CD14-positive monocyte (primary cell): ENCODE measurements around the gene MSI2. TPM values are rescaled to one million over a fixed set of nuclear protein-coding genes. Genes with fewer than 3 reads are reported as not detected.

Experiments
- DNase-seq, 3 donors: peaks; one replicate each; pipeline ENCODE4 v3.0.0-alpha.2; 2011 to 2022
- H2AFZ ChIP-seq: 2 replicates; pipeline ENCODE4 v1.6.0; 2012; ENCODE audit warnings: mild to moderate bottlenecking, low read depth, low read length, inconsistent platforms; ENCODE audit not compliant: insufficient read depth, poor library complexity, severe bottlenecking
- H3K27ac ChIP-seq, 2 donors: 1 replicate in 1 of 2; 2 replicates in 1 of 2; pipeline ENCODE4 v1.5.1; 2012 to 2013; ENCODE audit warnings: low read length in 2 of 2, control low read depth in 1 of 2, inconsistent platforms in 1 of 2, low read depth in 1 of 2, mild to moderate bottlenecking in 1 of 2
- H3K27me3 ChIP-seq, 2 donors: one replicate each; pipeline versions ENCODE4 v1.6.0 to v1.6.1; 2011 to 2013; ENCODE audit warnings: low read length in 2 of 2; ENCODE audit not compliant: control insufficient read depth in 2 of 2, insufficient read depth in 2 of 2
- H3K36me3 ChIP-seq, 2 donors: replicated peaks in 1 of 2; 1 replicate in 1 of 2; 2 replicates in 1 of 2; pipeline versions ENCODE4 v1.5.1 to v1.6.1; 2012 to 2013; ENCODE audit warnings: low read length in 2 of 2, control low read depth in 1 of 2, inconsistent platforms in 1 of 2, mild to moderate bottlenecking in 1 of 2; ENCODE audit not compliant: insufficient read depth in 2 of 2, control insufficient read depth in 1 of 2
- H3K4me1 ChIP-seq, 2 donors: 1 replicate in 1 of 2; 2 replicates in 1 of 2; pipeline versions ENCODE4 v1.5.1 to v1.6.1; 2012 to 2013; ENCODE audit warnings: low read length in 2 of 2, control low read depth in 1 of 2, inconsistent platforms in 1 of 2, mild to moderate bottlenecking in 1 of 2, moderate library complexity in 1 of 2; ENCODE audit not compliant: insufficient read depth in 2 of 2, control insufficient read depth in 1 of 2
- H3K4me2 ChIP-seq: replicated peaks from 2 replicates; pipeline ENCODE3; 2012; ENCODE audit warnings: low read length, moderate library complexity, mild to moderate bottlenecking; ENCODE audit not compliant: poor library complexity, severe bottlenecking; ENCODE audit errors: extremely low read depth
- H3K4me3 ChIP-seq, 3 experiments: fragments of 200-600 bp in 1 of 3; sonication (generic) in 1 of 3; replicated peaks in 1 of 3; 1 replicate in 2 of 3; 2 replicates in 1 of 3; pipeline ENCODE4 v1.5.1; 2011 to 2013; ENCODE audit warnings: low read length in 3 of 3, mild to moderate bottlenecking in 3 of 3, control low read depth in 2 of 3, low read depth in 2 of 3, inconsistent platforms in 1 of 3, moderate library complexity in 1 of 3
- H3K79me2 ChIP-seq: 2 replicates; pipeline ENCODE4 v1.6.0; 2012; ENCODE audit warnings: mild to moderate bottlenecking, control low read depth, inconsistent platforms, low read length, moderate library complexity; ENCODE audit not compliant: insufficient read depth
- H3K9ac ChIP-seq: 2 replicates; pipeline ENCODE4 v1.6.0; 2017; ENCODE audit warnings: low read length, mild to moderate bottlenecking; ENCODE audit not compliant: insufficient read depth, poor library complexity, severe bottlenecking
- H3K9me3 ChIP-seq, 2 donors: replicated peaks in 1 of 2; 1 replicate in 1 of 2; 2 replicates in 1 of 2; pipeline versions ENCODE4 v1.5.1 to v1.6.1; 2012 to 2013; ENCODE audit warnings: low read length in 2 of 2, control low read depth in 1 of 2; ENCODE audit not compliant: control insufficient read depth in 1 of 2, insufficient read depth in 1 of 2
- H4K20me1 ChIP-seq: 2 replicates; pipeline ENCODE4 v1.6.0; 2012; ENCODE audit warnings: mild to moderate bottlenecking, low read length, control low read depth, moderate library complexity; ENCODE audit not compliant: insufficient read depth
- H3K27ac Mint-ChIP-seq, 7 donors: one replicate each; pipeline ENCODE4 v1.8.0; 2020; ENCODE audit warnings: mild to moderate bottlenecking in 7 of 7, mixed read lengths in 7 of 7, moderate library complexity in 6 of 7, inconsistent platforms in 2 of 7
- H3K27me3 Mint-ChIP-seq, 3 donors: one replicate each; pipeline ENCODE4 v1.8.0; 2021 to 2022; ENCODE audit warnings: low read depth in 3 of 3, mild to moderate bottlenecking in 3 of 3, mixed read lengths in 3 of 3, moderate library complexity in 3 of 3, inconsistent platforms in 1 of 3
- H3K36me3 Mint-ChIP-seq, 2 donors: one replicate each; pipeline ENCODE4 v1.8.0; 2020; ENCODE audit warnings: mixed read lengths in 2 of 2, inconsistent platforms in 1 of 2, mild to moderate bottlenecking in 1 of 2
- H3K4me1 Mint-ChIP-seq: one replicate; pipeline ENCODE4 v1.8.0; 2020; ENCODE audit warnings: mild to moderate bottlenecking, mixed read lengths
- H3K4me3 Mint-ChIP-seq, 2 donors: one replicate each; pipeline ENCODE4 v1.8.0; 2020; ENCODE audit warnings: mild to moderate bottlenecking in 2 of 2, mixed read lengths in 2 of 2, moderate library complexity in 1 of 2
- H3K9me3 Mint-ChIP-seq, 7 donors: one replicate each; pipeline ENCODE4 v1.8.0; 2020 to 2022; ENCODE audit warnings: mixed read lengths in 7 of 7, mild to moderate bottlenecking in 6 of 7, moderate library complexity in 6 of 7, inconsistent platforms in 2 of 7
- WGBS: methylation state at CpG from one replicate; pipeline ENCODE4 v1.1.5; 2013; ENCODE audit warnings: missing lambda C conversion rate; ENCODE audit not compliant: insufficient coverage; 5-methylcytosine and 5-hydroxymethylcytosine counted together
- intact Hi-C, 2 donors: fragments of 100-400 bp; cut with micrococcal nuclease; formaldehyde crosslinking; loops; one replicate each; pipeline versions ENCODE4 v1.15.0 to v1.15.1; 2023
- polyA plus RNA-seq, 3 donors: library from polyadenylated mRNA; depleted of rRNA in 1 of 3; unstranded in 2 of 3; stranded (reverse) in 1 of 3; fragments of 300-500 nt in 2 of 3; fragments of >200 nt in 1 of 3; fragmentation: Illumina TruSeq in 2 of 3; gene quantifications; 1 replicate in 2 of 3; 2 replicates in 1 of 3; pipeline ENCODE4 v1.2.3, GENCODE V29; 2012 to 2021
- TF ChIP-seq, protein P1 (sequence below): fragments of 200-600 bp; IDR thresholded peaks from one replicate; pipeline ENCODE4 v1.8.0; 2022; ENCODE audit warnings: antibody characterized with exemption, mild to moderate bottlenecking

MSI2 gene
- polyA plus RNA-seq, 3 donors, result 0.20 to 6.6 (median 0.37) TPM

GRCh38 chr17:57506774-57507127, 250.4 kb downstream of the MSI2 start:
- Histone ChIP-seq H3K9me3 (no peaks in the 10 kb centered on the region), H3K27ac (no peak overlapping the region), H3K4me3 (no peak overlapping the region), H3K4me2 (no peak overlapping the region), H4K20me1 (no peaks in the 10 kb centered on the region), H3K27me3 (no peaks in the 10 kb centered on the region), H3K79me2 (no peaks in the 10 kb centered on the region), H2AFZ (no peak overlapping the region), H3K9ac (no peak overlapping the region), H3K4me1 (no peaks in the 10 kb centered on the region), H3K36me3 (no peaks in the 10 kb centered on the region)
- Mint-ChIP-seq H3K27ac (no peak overlapping the region), H3K4me3 (no peak overlapping the region), H3K27me3 (peaks cover 0 to 4% (median 2%) of the 10 kb centered on the region in 3 donors), H3K36me3 (no peaks in the 10 kb centered on the region), H3K4me1 (no peaks in the 10 kb centered on the region), H3K9me3 (peaks cover 0 to 5% (median 0%) of the 10 kb centered on the region in 7 donors)
- TF ChIP-seq, protein P1, sequence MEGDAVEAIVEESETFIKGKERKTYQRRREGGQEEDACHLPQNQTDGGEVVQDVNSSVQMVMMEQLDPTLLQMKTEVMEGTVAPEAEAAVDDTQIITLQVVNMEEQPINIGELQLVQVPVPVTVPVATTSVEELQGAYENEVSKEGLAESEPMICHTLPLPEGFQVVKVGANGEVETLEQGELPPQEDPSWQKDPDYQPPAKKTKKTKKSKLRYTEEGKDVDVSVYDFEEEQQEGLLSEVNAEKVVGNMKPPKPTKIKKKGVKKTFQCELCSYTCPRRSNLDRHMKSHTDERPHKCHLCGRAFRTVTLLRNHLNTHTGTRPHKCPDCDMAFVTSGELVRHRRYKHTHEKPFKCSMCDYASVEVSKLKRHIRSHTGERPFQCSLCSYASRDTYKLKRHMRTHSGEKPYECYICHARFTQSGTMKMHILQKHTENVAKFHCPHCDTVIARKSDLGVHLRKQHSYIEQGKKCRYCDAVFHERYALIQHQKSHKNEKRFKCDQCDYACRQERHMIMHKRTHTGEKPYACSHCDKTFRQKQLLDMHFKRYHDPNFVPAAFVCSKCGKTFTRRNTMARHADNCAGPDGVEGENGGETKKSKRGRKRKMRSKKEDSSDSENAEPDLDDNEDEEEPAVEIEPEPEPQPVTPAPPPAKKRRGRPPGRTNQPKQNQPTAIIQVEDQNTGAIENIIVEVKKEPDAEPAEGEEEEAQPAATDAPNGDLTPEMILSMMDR, result no peak
- WGBS, result 0% methylated on average over 1 of the region's 1 CpG
- intact Hi-C loops, result no loop called here
- no peak for DNase-seq

DNA sequence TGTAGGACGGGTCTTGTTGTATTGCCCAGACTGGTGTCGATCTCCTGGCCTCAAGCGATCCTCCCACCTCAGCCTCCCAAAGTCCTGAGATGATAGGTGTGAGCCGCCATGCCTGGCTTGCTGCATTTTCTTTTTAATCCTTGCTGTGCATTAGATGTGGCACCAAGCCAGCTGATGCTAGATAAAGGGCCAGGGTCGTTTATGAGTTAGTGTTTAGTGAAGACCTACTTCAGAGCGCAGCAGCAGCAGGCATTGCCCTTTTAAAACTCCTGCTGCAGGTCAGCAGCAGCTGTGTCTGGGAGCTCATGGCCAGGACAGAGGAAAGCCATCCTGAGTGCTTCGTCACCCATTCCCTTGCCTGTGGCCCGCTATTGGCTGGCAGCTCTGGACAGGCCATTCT, 251.5 kb downstream of the MSI2 start:
- TF ChIP-seq, protein P1, result no peak
- Mint-ChIP-seq H3K4me1 (peaks cover 2% of the 10 kb centered on the region), H3K4me3 (no peak overlapping the region), H3K27ac (no peak overlapping the region), H3K27me3 (peaks cover 0 to 4% (median 2%) of the 10 kb centered on the region in 3 donors), H3K9me3 (peaks cover 0 to 5% (median 0%) of the 10 kb centered on the region in 7 donors), H3K36me3 (no peaks in the 10 kb centered on the region)
- H3K79me2 ChIP-seq, result no peaks in the 10 kb centered on the region
- H3K27me3 ChIP-seq, result no peaks in the 10 kb centered on the region
- H3K4me2 ChIP-seq, result no peak overlapping the region
- no peaks in the 10 kb centered on the region for H3K9me3 ChIP-seq
- 83% methylated on average over 5 of the region's 8 CpGs for WGBS
- no peak overlapping the region for H3K27ac ChIP-seq
- no peak overlapping the region for H3K9ac ChIP-seq
- H4K20me1 ChIP-seq, result no peaks in the 10 kb centered on the region
- no peak for DNase-seq
- H3K36me3 ChIP-seq, result no peaks in the 10 kb centered on the region
- intact Hi-C loops, result no loop called here
- no peak overlapping the region for H2AFZ ChIP-seq
- H3K4me1 ChIP-seq, result no peaks in the 10 kb centered on the region
- no peak overlapping the region for H3K4me3 ChIP-seq
